Measurements from ENCODE around the gene TRAF4.

DNA sequence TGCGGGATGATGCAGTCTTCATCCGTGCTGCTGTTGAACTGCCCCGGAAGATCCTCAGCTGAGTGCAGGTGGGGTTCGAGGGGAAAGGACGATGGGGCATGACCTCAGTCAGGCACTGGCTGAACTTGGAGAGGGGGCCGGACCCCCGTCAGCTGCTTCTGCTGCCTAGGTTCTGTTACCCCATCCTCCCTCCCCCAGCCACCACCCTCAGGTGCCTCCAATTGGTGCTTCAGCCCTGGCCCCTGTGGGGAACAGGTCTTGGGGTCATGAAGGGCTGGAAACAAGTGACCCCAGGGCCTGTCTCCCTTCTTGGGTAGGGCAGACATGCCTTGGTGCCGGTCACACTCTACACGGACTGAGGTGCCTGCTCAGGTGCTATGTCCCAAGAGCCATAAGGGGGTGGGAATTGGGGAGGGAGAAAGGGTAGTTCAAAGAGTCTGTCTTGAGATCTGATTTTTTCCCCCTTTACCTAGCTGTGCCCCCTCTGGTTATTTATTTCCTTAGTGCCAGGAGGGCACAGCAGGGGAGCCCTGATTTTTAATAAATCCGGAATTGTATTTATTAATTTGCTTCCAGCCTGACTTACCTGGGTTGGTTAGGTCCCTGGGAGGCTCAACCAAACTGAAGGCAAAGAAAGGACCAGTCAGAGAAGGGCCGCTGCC lies 5.8 kb downstream of the TRAF4 start:
- TF ChIP-seq, protein P1, sequence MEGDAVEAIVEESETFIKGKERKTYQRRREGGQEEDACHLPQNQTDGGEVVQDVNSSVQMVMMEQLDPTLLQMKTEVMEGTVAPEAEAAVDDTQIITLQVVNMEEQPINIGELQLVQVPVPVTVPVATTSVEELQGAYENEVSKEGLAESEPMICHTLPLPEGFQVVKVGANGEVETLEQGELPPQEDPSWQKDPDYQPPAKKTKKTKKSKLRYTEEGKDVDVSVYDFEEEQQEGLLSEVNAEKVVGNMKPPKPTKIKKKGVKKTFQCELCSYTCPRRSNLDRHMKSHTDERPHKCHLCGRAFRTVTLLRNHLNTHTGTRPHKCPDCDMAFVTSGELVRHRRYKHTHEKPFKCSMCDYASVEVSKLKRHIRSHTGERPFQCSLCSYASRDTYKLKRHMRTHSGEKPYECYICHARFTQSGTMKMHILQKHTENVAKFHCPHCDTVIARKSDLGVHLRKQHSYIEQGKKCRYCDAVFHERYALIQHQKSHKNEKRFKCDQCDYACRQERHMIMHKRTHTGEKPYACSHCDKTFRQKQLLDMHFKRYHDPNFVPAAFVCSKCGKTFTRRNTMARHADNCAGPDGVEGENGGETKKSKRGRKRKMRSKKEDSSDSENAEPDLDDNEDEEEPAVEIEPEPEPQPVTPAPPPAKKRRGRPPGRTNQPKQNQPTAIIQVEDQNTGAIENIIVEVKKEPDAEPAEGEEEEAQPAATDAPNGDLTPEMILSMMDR (IDR thresholded peaks at IDR 0.05; ENCODE audit: low read length): no peak
- TF ChIP-seq EZH2 (IDR thresholded peaks at IDR 0.05; ENCODE audit: borderline replicate concordance, low read length): no peak

All from OCI-LY1 (cell line).